GM15510 (cell line): ENCODE results near the gene TNFRSF4.

ENCODE experiments used
- POLR2A ChIP-seq: IDR thresholded peaks from 3 replicates; pipeline ENCODE4 v1.6.1; 2011; ENCODE audit warnings: borderline replicate concordance; ENCODE audit not compliant: insufficient read length; ENCODE audit errors: extremely low read depth

The TNFRSF4 gene

DNA sequence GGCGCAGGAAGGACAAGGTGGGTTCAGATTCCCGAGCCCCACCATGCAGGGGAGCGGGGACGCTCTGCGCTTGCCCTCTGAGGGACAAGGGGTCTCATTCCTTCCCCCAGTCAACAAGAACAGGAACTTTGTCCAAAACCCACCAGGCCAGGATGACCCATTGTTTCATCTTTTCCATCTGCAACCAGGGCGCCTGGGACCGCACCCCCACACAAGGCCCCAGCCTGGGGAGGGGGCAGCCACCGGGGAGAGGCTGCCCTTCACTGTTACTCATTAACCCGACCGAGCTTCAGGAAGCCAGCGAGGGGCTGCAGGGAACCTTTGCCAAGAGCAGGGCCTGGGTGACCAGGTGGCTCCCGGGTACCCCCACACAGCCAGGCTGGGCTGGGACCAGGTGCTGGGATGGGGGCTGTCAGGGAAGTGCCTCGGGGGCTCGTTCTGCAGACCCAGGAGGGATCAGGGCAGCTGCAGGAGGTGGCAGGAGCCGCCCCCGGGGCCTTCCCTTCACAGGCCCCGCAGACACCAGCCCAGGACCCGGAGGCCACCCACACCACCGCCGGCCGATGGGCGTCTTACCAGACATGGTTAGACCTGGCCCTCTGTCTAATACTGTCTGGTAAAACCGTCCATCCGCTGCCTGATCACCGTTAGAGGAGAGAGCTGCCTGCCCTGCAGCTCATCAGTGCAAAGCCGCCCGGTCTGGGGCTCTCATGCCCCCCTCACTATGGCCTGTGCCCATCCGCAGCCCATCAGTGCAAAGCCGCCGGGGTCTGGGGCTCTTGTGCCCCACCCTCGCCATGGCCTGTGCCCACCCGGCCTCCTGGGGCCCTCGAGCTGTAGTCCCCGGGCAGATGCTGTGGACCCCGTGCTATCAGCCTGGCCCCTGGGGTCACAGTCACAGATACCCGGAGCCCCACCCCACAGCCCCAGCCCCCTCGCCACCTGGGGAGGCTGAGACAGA lies 45.2 kb downstream of the TNFRSF4 start:
- TF ChIP-seq POLR2A: no peak

GRCh38 chr1:1167841-1168450 lies 46.0 kb downstream of the TNFRSF4 start:
- no peak for TF ChIP-seq POLR2A

- TF ChIP-seq POLR2A: no peak
Measured at GRCh38 chr1:1167398-1167821, 46.5 kb downstream of the TNFRSF4 start.

DNA sequence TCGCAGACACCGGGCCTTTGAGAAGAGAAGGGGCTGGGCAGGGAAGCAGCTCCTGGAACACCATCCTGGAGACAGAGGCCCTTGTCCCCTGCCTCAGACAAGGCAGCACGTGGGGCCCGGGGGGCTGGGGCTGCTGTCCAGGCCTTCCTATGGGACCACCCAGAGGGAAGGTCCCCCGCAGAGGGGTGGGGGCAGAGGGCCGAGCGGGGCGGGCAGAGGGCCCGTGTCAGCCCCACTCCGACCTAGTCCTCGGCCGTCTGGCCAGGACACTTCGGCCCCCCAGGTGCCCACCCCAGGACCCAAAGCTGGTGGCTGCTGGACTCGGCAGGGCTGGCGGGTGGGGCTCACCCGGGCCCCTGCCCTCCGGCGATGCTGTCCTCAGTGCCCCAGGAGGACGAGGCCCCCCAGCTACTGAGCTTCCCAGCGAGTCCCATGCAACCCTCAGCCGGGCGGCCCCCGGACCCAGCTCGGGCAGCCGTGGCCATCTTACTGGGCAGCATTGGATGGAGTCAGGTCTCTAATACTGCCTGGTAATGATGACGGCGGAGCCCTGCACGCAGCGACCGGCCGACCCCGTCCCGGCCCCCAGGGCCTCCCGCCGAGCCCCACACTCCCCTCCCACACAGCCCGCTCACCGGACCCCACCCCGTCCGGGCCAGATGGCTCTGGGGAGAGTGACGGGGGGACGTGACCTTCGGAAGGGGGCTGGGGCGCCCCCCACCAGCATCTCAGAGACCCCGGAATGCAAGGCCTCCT lies 47.1 kb downstream of the TNFRSF4 start:
- TF ChIP-seq POLR2A: no peak

DNA sequence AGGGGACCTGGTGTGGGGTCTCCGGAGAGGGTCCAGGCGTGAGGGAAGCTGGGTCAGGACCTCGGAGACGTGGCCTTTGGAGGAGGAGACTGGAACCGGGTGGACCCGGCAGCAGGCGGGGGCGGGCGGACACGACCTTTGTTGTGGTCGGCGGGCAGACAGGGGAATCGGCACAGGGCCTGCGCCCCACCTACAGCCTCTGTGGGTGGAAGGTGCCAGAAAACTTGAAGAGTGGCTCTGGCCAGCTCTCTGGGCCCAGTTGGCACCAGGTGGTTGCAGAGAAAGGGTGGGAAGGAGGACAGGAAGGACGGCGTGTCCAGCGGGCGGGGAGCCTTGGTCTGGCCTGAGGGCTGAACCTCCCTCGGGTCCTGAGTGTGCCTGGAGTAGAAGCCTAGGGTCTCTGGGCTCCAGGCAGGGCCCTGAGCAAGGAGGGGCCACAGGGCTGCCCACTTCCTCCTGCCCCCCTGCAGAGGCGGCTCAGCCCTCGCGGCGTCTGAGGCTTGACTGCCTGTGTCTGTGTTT lies 48.0 kb downstream of the TNFRSF4 start:
- TF ChIP-seq POLR2A: no peak

- TF ChIP-seq POLR2A: no peak
Measured at GRCh38 chr1:1165485-1165884, 48.5 kb downstream of the TNFRSF4 start.

DNA sequence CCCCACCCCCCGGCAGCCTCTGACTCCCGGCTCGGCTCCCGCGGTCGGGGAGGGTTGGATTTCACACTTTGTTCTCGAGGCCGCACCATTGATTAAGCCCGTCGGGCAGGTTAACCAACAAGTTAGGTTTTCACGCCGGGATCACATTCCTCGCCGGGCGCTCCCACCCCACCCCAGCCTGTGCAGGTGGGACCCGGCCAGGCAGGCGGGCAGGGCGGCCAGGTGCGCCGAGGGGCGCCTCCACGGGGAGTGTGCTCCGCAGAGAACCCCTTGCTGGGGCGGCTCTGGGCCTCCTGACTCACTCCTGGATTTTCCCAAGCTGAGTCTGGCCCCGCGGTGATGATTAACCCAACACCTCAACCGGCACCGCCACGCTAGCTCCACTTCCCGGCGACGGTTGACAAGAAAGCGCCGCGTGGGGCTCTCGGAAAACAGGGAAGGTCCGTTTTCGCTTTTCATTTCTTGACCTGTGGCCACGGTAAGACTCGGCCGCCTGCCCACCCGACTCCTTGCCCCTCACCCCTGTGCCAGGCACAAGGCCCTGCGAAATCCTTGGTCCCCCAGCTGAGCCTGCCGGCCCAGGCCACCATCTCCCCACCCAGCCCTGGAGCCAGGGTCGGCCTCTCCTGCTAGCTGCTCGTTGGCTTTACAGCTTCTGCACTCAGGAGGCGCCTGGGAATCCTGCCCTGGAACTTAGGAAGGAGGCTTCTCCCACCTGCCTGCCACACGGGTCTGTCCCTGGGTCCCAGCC lies 49.1 kb downstream of the TNFRSF4 start:
- no peak for TF ChIP-seq POLR2A

- TF ChIP-seq POLR2A: no peak
Measured at GRCh38 chr1:1164361-1164700, 49.6 kb downstream of the TNFRSF4 start.

- no peak for TF ChIP-seq POLR2A
Measured at GRCh38 chr1:1163538-1164070, 50.3 kb downstream of the TNFRSF4 start.

DNA sequence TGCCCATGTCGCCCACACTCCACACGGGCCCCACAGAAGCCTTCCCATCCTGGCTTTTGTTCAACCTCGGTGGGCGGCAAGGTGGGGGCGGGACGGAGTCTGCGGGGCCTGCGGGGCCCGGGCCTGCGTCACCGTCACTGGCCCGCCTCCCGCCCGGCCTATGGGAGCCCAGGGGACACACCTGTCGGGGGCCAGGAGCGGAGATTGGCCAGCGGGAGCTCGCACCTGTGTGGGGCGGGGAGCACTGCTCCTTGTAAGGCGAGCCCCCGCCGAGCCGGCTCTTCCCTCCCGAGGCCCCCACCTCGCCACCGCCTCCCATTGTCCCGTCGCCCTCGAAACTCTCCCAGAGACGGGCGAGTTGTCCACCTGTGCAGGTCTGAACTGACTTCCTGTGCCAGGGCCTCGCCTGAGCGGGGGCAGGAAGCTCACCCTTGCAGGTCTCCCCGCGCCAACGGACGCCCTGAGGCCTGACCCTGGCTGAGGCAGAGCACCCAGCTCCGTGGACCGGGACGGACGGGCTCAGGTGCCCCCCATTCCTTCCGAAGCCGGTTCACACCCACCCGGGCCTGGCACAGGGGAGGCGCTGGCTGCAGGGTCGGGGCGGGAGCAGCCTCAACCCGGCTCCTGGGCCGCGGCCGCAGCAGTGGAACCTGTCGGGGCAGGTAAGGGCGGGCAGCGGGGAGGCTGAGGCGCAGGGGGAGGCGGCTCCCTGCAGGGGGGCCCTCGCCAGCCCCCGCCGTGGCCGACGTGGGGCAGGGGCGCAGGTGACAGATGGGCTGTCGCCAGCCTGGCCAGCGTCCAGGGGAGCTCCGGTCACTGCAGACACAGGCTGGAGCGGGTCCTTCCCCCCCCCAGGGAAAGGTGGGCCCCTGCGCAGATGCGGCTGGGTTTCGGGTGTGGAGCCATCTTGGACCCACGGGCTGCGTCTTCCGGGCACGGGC lies 51.1 kb downstream of the TNFRSF4 start:
- no peak for TF ChIP-seq POLR2A

DNA sequence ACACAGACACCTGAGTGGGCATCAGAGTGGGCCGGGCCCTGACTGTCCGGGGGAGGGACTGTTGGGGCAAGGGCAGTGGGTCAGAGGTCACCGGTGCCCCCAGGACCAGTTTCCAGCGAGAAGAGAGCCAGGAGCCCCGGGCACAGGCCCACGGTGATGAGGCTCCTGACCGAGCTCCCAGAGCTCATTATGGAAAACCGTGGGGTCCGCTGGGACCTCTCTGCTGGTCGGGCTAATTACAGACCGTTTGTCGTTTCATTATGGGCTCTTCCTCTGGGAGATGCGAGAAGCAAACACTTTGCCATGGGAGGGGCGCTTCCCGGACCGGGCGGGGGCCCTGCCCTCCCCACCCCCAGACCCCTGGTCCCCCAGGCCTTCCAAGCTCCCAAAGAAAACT lies 52.3 kb downstream of the TNFRSF4 start:
- TF ChIP-seq POLR2A: no peak
